Mucosa of gallbladder (tissue), 1 donor: Measurements from ENCODE around the gene UQCRC1. TPM values are rescaled to one million over a fixed set of nuclear protein-coding genes. Genes with fewer than 3 reads are reported as not detected.
A peak's percentile ranks its signal among the peaks of the same experiment; 100 is the strongest.

Experiments used
- DNase-seq: peaks from one replicate; pipeline ENCODE4 v3.0.0-alpha.2; 2020; ENCODE audit warnings: low spot score
- total RNA-seq: library from RNA; stranded (reverse); gene quantifications from one replicate; pipeline ENCODE4 v1.2.1, GENCODE V29; 2021
- donor health status: DM: no; HTN: no; CAD: no.

Gene UQCRC1
- total RNA-seq, result 193 TPM

DNA sequence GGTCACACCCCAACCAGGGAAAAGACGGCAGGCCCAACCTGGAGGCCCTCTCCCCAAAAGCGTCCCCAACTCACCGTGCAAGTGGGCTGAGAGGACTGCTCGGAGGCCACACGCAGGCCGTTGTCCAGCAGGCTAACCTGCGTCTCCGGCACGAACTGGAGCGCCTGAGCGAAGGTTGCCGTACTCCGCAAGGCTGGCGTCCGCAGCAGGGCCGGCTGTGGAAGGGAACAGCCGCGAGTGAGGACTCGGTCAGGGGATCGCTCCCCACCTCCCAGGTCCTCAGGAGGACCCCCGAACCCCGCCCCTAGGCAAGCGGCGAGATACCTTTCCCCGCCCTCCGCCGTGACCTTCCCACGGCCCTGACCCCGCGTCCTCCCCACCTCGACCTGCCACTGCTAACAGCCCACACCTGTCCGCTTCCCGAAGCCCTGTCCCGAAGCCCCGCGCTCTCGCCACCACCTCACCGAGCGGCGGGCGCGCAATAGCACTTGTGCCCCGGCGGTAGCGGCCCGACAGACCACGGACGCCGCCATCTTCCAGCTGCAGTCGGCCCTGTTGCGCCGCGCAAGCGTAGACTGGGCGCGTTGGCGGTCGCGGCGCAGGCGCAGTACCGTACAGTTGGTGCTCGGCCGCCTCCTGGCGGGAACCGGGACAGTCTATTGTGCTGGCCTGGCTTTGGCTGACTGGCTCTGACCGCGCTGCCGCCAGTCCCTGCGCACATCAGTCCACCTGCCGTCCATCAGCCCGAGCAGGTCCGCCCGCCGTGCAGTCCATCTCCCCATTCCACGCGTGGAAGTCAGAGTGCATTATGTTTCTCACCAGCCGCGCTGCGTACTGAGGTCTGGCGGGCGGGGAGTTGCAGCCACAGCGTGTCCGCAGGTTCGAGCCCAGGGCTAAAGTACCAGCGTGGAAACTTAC is at the start of gene UQCRC1:
Gene UQCRC1, minus strand, starts transcription at position 559 of the 918 bp plus-strand sequence. Its CDS starts 26 bp downstream, at position 533.
- peak; percentile 94 for DNase-seq

DNA sequence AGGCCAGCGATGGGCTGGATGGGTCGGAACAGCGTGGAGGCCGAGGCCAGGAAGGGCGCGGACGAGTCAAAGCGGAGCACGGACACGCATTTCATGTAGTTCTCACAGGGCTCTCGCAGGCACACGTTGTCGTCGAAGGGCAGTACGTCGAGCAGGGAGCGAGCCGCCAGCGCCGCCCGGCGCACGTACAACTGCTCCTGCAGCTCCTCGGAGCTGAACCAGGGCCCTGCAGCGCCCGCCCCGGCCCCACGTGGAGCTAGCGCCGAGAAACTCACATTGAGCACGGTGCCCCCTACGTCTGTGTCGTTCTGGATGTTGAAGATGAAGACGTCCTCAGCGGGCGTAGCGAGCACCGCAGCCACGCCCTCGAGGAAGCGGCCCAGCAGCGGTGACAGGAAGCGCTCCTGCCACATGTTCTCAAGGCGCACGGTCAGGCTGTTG is 47.4 kb upstream of the UQCRC1 start:
- DNase-seq, result no peak

DNA sequence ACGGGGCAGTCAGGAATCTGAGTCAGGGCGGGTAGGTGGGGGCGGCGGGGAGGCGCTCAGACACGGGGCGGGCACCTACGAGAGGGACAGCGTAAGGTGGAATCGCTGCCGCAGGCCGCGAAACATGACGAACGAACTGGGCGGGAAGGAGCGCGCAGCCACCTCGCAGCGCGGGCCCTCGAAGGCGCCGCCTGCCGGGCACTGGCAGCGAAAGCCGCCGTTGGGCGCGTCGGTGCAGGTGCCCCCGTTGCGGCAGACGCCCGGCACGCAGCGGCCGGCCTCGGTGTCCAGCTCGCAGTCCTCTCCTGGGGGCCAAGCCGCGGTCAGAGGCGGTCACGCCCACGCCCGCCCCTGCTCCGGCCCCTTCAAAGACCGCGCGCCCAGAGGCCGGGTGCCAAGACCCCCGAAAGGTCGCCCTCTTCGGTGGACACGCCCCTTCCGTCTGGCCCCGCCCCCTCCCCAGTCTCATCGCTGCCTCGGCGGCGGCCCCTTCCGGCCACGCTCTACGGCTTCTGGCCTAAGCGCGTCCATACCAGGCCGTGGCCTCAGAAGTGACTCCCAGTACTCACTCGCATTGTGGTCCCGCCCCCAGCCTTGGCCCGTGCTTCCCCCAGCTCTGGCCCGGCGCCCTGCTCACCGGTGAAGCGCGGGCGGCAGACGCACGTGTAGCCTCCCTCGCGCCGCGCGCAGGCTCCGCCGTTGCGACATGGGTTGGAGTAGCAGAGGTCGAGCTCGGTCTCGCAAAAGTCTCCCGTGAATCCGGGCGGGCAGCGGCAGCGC is 46.8 kb upstream of the UQCRC1 start:
- DNase-seq, result peak; percentile 76

GRCh38 chr3:48655606-48656005 is 46.2 kb upstream of the UQCRC1 start:
- no peak for DNase-seq

DNA sequence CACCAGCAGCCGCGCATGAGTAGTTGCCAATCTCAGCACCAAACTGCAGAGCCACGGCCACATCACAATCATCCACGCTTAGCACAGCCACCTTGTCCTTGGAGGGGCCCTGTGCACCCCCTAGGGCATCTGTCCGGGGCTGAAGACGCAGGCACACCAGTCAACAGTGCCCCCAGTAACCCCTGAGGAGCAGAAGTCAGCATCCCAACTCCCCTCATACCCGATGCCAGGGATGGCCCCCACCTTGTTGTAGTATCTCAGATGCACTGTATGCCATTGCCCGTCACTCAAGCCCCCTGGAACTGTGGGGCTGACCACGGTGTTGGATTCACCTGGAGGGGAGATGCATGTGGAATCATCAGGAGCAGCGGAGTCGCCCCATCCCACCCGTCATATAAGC is 45.6 kb upstream of the UQCRC1 start:
- DNase-seq, result no peak

- DNase-seq, result no peak
Measured at GRCh38 chr3:48652923-48653715, 43.7 kb upstream of the UQCRC1 start.

DNA sequence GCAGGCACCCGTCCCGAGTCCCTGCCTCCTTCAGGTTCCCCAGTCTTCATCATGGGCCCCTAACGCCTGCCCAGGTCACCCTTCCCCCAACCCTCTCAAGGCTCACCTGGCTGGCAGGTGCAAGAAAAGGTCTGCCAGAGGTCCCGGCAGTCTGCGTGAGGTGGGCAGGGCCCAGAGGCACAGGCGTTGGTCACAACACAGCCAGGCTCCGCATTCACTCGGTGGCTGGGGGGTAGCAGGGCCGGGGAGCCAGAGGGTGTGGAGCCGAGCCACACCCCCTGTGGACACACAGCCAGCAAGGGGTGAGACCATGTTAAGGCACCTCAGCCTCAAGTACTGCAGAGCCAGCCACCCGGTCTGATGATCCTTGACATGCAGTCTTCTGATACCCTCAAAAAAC is 42.3 kb upstream of the UQCRC1 start:
- no peak for DNase-seq

DNA sequence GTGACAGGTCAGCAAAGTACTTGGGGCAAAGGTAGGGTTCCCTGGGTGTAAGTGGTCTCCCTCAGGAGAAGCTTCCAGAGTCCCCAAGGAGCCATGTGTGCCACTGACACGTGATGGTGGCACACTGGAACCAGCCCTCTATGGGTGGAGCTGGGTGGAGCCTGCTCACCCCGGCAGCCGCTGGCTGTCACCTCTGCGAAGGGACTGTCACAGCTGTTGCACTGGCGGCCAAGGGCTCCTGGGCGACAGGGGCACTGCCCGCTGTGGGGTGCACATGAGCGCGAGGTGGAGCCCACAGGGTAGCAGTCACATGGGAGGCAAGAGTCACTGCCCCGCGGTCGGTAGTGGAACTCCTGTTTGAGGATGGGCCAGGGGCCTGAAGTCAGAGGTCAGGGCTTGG is 41.3 kb upstream of the UQCRC1 start:
- DNase-seq, result no peak

DNA sequence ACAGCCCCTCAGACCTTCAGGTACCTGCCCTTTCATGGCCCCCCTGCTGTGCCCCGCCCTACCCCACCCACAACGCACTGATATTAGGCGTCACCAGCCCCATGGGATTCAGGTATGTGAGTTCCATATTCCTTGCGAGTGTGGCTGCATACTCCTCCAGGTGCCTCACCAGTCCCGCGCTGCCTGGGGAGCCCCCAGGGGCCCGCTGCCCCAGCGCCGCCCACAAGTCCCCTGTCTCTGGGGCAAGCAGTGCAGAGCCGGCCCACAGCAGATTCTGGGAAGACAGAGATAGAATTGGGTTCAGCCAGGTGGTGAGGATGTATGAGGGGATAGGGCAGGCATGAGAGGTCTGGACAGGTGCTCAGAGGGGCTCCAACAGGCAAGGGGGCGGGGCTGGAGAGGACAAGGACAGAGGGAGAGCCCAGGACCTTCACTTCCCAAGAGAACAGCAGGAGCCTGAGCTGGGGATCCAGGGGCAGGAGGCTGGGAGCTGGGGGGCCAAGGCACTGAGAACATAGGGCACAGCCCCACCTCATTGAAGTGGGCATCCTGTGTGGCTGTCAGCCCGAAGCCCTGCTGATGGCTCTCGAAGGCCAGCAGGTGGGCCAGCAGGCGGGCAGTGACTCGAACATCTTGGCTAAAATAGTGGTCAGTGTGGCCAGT is 38.9 kb upstream of the UQCRC1 start:
- no peak for DNase-seq

GRCh38 chr3:48647714-48648113 is 38.3 kb upstream of the UQCRC1 start:
- DNase-seq, result no peak

- DNase-seq, result no peak
Measured at GRCh38 chr3:48644898-48645760, 35.7 kb upstream of the UQCRC1 start.

DNA sequence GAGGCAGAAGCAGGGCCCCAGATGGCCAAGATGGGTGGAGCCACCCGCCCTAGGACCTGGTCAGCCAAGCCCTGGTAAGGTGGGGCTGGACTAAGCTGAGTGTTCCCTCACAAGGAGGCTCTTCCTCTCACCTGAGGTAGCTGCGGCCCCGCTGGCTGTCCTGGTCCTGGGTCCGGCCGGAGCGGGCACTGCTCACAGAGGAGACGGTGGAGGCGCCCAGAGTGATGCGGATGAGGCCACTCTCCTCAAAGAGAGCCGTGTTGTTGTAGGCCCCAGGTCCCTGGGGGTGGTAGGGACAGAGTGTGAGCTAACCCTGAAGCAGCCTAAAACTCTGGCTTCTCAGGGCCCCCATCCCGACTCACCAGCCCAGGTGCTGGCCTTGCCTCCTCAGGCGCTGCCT is 33.2 kb upstream of the UQCRC1 start:
- no peak for DNase-seq

GRCh38 chr3:48641396-48641795 is 31.9 kb upstream of the UQCRC1 start:
- DNase-seq, result no peak

DNA sequence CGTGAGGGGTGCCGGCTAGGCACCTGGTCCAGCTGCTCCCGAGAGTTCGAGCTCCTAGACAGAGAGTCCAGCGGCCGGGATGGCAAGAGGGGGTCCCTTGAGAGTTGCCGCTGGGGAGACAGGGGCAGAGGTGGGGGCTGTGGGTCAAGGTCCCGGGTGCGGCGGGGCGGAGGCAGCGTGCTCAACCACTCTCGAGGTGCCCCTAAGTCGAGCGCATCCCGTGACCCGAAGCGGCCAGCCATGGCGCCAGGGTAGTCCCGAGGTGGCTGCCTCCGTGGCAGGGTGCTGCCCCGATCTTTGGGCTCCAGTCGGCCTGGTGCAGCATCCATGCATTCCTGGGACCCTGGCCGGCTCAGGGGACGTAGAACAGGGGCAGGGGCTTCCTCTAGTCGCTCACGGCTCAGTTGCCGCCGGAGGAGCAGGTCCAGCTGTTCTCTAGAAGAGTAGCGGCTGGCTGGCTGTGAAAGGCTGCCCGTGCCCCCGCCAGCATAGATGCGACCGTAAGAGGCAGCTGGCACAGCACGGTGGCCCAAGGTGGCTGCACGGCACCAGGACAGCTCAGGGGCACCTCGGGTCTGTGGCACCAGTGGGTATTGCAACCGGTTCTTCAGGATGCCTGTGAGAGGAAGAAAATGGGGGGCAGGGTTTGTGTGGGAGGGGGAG is 30.6 kb upstream of the UQCRC1 start:
- DNase-seq, result no peak

DNA sequence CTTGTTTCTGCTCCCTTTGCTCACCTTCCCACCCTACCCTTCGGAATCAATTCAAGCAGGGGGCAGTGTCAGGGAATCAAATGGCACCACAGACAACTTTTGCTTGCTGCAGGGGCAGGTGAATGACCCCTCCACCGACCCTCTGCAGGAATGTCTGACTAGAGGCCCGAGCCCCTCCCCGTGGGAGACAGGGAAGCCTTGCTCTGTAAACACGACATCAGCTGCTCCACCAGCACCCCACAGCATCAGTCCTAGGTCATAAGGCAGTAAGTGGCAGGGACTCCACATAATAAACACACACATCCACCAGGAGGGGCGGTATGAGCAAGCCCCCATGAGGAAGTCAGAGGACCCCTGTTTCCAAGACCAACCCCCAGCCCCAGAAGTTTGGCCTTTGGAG is 27.9 kb upstream of the UQCRC1 start:
- no peak for DNase-seq

- DNase-seq, result no peak
Measured at GRCh38 chr3:48636149-48636655, 26.8 kb upstream of the UQCRC1 start.

DNA sequence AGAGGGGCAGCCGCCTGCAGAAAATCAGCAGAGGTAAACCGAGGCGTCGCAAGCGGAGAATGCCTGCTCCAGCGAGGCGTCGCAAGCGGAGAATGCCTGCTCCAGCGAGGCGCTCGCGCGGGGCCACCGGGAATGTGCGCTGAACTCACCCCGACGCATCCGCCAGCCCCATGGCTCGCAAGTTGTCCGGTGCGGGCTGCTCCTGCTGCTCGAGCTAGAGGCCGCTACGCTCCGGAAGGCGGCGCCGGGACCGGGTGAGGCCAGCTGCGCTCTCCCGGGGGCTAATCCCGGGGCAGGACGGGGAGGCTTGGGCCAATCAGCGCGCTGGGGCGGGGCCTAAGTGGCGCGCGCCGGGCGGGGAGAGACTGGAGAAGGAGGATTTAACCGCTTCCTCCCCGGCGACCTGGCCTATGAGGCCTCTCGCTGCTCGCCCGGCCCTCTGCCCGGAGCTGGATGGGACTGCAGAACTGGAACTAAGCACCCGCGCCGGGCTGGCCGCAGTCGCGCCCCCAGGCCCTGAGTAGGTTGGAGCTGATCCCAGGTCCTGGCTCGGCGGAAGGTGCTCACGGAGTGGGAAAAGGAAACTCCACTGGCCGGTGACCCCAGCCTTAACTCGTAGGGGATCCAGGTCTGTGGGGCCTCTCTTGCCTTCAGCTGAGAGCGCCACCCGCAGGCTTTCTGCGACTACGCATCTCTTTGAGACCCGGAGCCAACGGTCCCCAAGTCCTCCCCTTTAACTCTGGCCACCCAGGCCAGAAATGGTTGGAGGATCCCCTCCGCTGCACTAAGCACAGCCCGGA is 26.0 kb upstream of the UQCRC1 start, which contains the start of gene SLC26A6:
Gene SLC26A6, minus strand, starts transcription at position 240 of the 800 bp plus-strand sequence. Its CDS starts 68 bp downstream, at position 172.
- DNase-seq, result peak; percentile 96

DNA sequence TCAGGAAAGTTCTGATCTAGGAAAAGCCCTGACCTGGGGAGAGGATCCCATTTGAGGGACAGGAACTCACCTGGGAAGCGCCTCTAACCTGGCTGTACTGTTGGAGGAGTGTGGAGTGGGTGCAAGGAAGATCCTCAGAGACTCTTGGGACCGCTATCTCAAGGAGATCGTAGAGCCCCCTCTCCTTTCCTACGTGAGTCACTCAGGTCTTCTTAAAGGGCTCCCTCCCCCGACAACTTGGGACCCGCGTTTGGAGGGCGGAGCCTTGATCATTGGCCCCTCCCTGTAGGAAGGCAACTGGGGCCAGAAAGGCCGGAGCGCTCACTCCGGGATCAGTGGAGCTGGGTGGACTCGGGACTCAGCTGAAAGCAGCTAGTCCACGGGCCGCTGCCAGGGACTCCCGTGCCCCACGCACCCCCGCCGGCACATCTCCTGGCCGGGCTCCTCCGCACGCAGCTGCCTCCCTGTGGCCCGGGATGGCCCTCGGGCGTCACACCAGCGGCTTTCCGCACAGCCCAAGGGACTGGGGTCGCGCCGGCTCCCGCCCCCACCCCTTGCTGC is 25.3 kb upstream of the UQCRC1 start:
- no peak for DNase-seq
